NT2/D1 (cell line): Measurements from ENCODE around the gene GATA1.

ENCODE experiments used
- YY1 ChIP-seq: IDR thresholded peaks from 2 replicates; pipeline ENCODE4 v1.6.1; 2011; ENCODE audit not compliant: insufficient read length, insufficient read depth
- ZNF274 ChIP-seq: IDR thresholded peaks from 2 replicates; pipeline ENCODE4 v1.6.1; 2011; ENCODE audit warnings: mild to moderate bottlenecking, low read depth, low read length

DNA sequence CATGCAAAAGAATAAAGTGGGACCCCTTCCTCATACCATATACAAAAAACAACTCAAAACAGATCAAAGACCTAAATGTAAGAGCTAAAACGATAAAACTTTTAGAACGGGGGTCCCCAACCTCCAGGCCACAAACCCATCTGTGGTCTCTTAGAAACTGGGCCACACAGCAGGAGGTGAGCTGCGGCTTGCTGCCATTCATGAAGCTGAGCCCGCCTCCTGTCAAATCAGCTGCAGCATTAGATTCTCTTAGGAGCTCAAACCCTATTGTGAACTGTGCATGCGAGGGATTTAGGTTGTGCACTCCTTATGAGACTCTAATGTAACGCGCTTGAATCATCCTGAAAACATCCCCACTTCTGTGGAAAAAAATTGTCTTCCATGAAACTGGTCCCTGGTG lies 7.0 kb upstream of the GATA1 start:
- TF ChIP-seq ZNF274 = no peak
- no peak for TF ChIP-seq YY1
